ENCODE results near the gene CAPN5.

Gene CAPN5

GRCh38 chr11:77138106-77138649, 71.4 kb downstream of the CAPN5 start:
- no peak for DNase-seq

- no peak for DNase-seq
Observed at GRCh38 chr11:77139201-77139600, 72.4 kb downstream of the CAPN5 start.

GRCh38 chr11:77140231-77140851, 73.6 kb downstream of the CAPN5 start:
- no peak for DNase-seq

GRCh38 chr11:77141034-77141433, 74.3 kb downstream of the CAPN5 start:
- no peak for DNase-seq

- no peak for DNase-seq
Observed at GRCh38 chr11:77141475-77141874, 74.7 kb downstream of the CAPN5 start.

- DNase-seq, result no peak
Observed at GRCh38 chr11:77142091-77142975, 75.6 kb downstream of the CAPN5 start.

GRCh38 chr11:77143405-77144020, 76.7 kb downstream of the CAPN5 start:
- DNase-seq, result no peak

GRCh38 chr11:77144196-77144856, 77.6 kb downstream of the CAPN5 start:
- DNase-seq, result no peak

GRCh38 chr11:77144857-77145428, 78.2 kb downstream of the CAPN5 start:
- DNase-seq, result no peak

GRCh38 chr11:77146261-77147035, 79.7 kb downstream of the CAPN5 start:
- DNase-seq, result no peak

- DNase-seq, result no peak
Observed at GRCh38 chr11:77147036-77147315, 80.2 kb downstream of the CAPN5 start.

GRCh38 chr11:77147668-77148321, 81.0 kb downstream of the CAPN5 start:
- DNase-seq, result no peak

- no peak for DNase-seq
Observed at GRCh38 chr11:77148963-77149715, 82.4 kb downstream of the CAPN5 start.

- DNase-seq, result no peak
Observed at GRCh38 chr11:77149716-77150392, 83.1 kb downstream of the CAPN5 start.

GRCh38 chr11:77150836-77151235, 84.1 kb downstream of the CAPN5 start:
- no peak for DNase-seq

GRCh38 chr11:77151804-77152509, 85.2 kb downstream of the CAPN5 start:
- DNase-seq, result peak; percentile 55

- DNase-seq, result no peak
Observed at GRCh38 chr11:77152846-77153245, 86.1 kb downstream of the CAPN5 start.

- no peak for DNase-seq
Observed at GRCh38 chr11:77153276-77154185, 86.8 kb downstream of the CAPN5 start.
